ENCODE data around the gene ZNF287.

The ZNF287 gene

GRCh38 chr17:16517477-16517876 lies 51.5 kb downstream of the ZNF287 start:
- H3K9ac ChIP-seq (ENCODE audit: low read depth in 1 of 2, low read length in 2 of 2), result no peak overlapping the region
- no peaks in the 10 kb centered on the region for H3K9me3 ChIP-seq (ENCODE audit: control insufficient read depth in 2 of 2, low read length in 2 of 2)
- H3K4me3 ChIP-seq (ENCODE audit: low read length in 2 of 2), result no peak overlapping the region
- H3K27me3 ChIP-seq (ENCODE audit: control insufficient read depth in 2 of 2, insufficient read depth in 2 of 2, low read length in 2 of 2), result no peaks in the 10 kb centered on the region
- no peak overlapping the region for H3K27ac ChIP-seq (ENCODE audit: low read depth in 2 of 2, low read length in 2 of 2)
- H3K4me1 ChIP-seq (ENCODE audit: control insufficient read depth in 2 of 2, insufficient read depth in 2 of 2, low read length in 2 of 2), result peaks cover 4% of the 10 kb centered on the region in 2 donors
- no peaks in the 10 kb centered on the region for H3K36me3 ChIP-seq (ENCODE audit: control insufficient read depth in 2 of 2, insufficient read depth in 2 of 2, low read length in 2 of 2)

GRCh38 chr17:16516594-16517051 lies 52.4 kb downstream of the ZNF287 start:
- Histone ChIP-seq H3K27me3 (ENCODE audit: control insufficient read depth in 2 of 2, insufficient read depth in 2 of 2, low read length in 2 of 2) (no peaks in the 10 kb centered on the region), H3K36me3 (ENCODE audit: control insufficient read depth in 2 of 2, insufficient read depth in 2 of 2, low read length in 2 of 2) (no peaks in the 10 kb centered on the region), H3K27ac (ENCODE audit: low read depth in 2 of 2, low read length in 2 of 2) (no peak overlapping the region), H3K9ac (ENCODE audit: low read depth in 1 of 2, low read length in 2 of 2) (no peak overlapping the region), H3K9me3 (ENCODE audit: control insufficient read depth in 2 of 2, low read length in 2 of 2) (no peaks in the 10 kb centered on the region), H3K4me3 (ENCODE audit: low read length in 2 of 2) (no peak overlapping the region), H3K4me1 (ENCODE audit: control insufficient read depth in 2 of 2, insufficient read depth in 2 of 2, low read length in 2 of 2) (peaks cover 4% of the 10 kb centered on the region in 2 donors)

- Histone ChIP-seq H3K4me3 (ENCODE audit: low read length in 2 of 2) (no peak overlapping the region), H3K36me3 (ENCODE audit: control insufficient read depth in 2 of 2, insufficient read depth in 2 of 2, low read length in 2 of 2) (no peaks in the 10 kb centered on the region), H3K4me1 (ENCODE audit: control insufficient read depth in 2 of 2, insufficient read depth in 2 of 2, low read length in 2 of 2) (peaks cover 2 to 3% of the 10 kb centered on the region in 2 donors), H3K9ac (ENCODE audit: low read depth in 1 of 2, low read length in 2 of 2) (no peak overlapping the region), H3K9me3 (ENCODE audit: control insufficient read depth in 2 of 2, low read length in 2 of 2) (no peaks in the 10 kb centered on the region), H3K27me3 (ENCODE audit: control insufficient read depth in 2 of 2, insufficient read depth in 2 of 2, low read length in 2 of 2) (no peaks in the 10 kb centered on the region), H3K27ac (ENCODE audit: low read depth in 2 of 2, low read length in 2 of 2) (no peak overlapping the region)
These were observed 53.1 kb downstream of the ZNF287 start for GRCh38 chr17:16515933-16516332.

GRCh38 chr17:16513873-16514272 lies 55.1 kb downstream of the ZNF287 start:
- Histone ChIP-seq H3K4me1 (ENCODE audit: control insufficient read depth in 2 of 2, insufficient read depth in 2 of 2, low read length in 2 of 2) (no peaks in the 10 kb centered on the region), H3K27me3 (ENCODE audit: control insufficient read depth in 2 of 2, insufficient read depth in 2 of 2, low read length in 2 of 2) (no peaks in the 10 kb centered on the region), H3K9ac (ENCODE audit: low read depth in 1 of 2, low read length in 2 of 2) (no peak overlapping the region), H3K9me3 (ENCODE audit: control insufficient read depth in 2 of 2, low read length in 2 of 2) (no peaks in the 10 kb centered on the region), H3K4me3 (ENCODE audit: low read length in 2 of 2) (no peak overlapping the region), H3K36me3 (ENCODE audit: control insufficient read depth in 2 of 2, insufficient read depth in 2 of 2, low read length in 2 of 2) (no peaks in the 10 kb centered on the region), H3K27ac (ENCODE audit: low read depth in 2 of 2, low read length in 2 of 2) (no peak overlapping the region)

- Histone ChIP-seq H3K36me3 (ENCODE audit: control insufficient read depth in 2 of 2, insufficient read depth in 2 of 2, low read length in 2 of 2) (no peaks in the 10 kb centered on the region), H3K27ac (ENCODE audit: low read depth in 2 of 2, low read length in 2 of 2) (no peak overlapping the region), H3K9ac (ENCODE audit: low read depth in 1 of 2, low read length in 2 of 2) (no peak overlapping the region)
These were observed 57.0 kb downstream of the ZNF287 start for GRCh38 chr17:16512011-16512410.

GRCh38 chr17:16511593-16511992 lies 57.4 kb downstream of the ZNF287 start:
- Histone ChIP-seq H3K4me1 (ENCODE audit: control insufficient read depth in 2 of 2, insufficient read depth in 2 of 2, low read length in 2 of 2) (peaks cover 9 to 13% of the 10 kb centered on the region in 2 donors), H3K9me3 (ENCODE audit: control insufficient read depth in 2 of 2, low read length in 2 of 2) (no peaks in the 10 kb centered on the region), H3K9ac (ENCODE audit: low read depth in 1 of 2, low read length in 2 of 2) (no peak overlapping the region), H3K36me3 (ENCODE audit: control insufficient read depth in 2 of 2, insufficient read depth in 2 of 2, low read length in 2 of 2) (no peaks in the 10 kb centered on the region), H3K27me3 (ENCODE audit: control insufficient read depth in 2 of 2, insufficient read depth in 2 of 2, low read length in 2 of 2) (no peaks in the 10 kb centered on the region), H3K4me3 (ENCODE audit: low read length in 2 of 2) (no peak overlapping the region), H3K27ac (ENCODE audit: low read depth in 2 of 2, low read length in 2 of 2) (no peak overlapping the region)

More at GRCh38 chr17:16512011-16512410, 57.0 kb downstream of the ZNF287 start:
- Histone ChIP-seq H3K9me3 (ENCODE audit: control insufficient read depth in 2 of 2, low read length in 2 of 2) (no peaks in the 10 kb centered on the region), H3K4me3 (ENCODE audit: low read length in 2 of 2) (no peak overlapping the region), H3K27me3 (ENCODE audit: control insufficient read depth in 2 of 2, insufficient read depth in 2 of 2, low read length in 2 of 2) (no peaks in the 10 kb centered on the region), H3K4me1 (ENCODE audit: control insufficient read depth in 2 of 2, insufficient read depth in 2 of 2, low read length in 2 of 2) (peaks cover 9 to 13% of the 10 kb centered on the region in 2 donors)

- Histone ChIP-seq H3K36me3 (ENCODE audit: control insufficient read depth in 2 of 2, insufficient read depth in 2 of 2, low read length in 2 of 2) (no peaks in the 10 kb centered on the region), H3K4me1 (ENCODE audit: control insufficient read depth in 2 of 2, insufficient read depth in 2 of 2, low read length in 2 of 2) (peaks cover 12 to 24% of the 10 kb centered on the region in 2 donors), H3K27ac (ENCODE audit: low read depth in 2 of 2, low read length in 2 of 2) (peak overlapping the region; percentile 89), H3K9me3 (ENCODE audit: control insufficient read depth in 2 of 2, low read length in 2 of 2) (no peaks in the 10 kb centered on the region), H3K4me3 (ENCODE audit: low read length in 2 of 2) (no peak overlapping the region), H3K27me3 (ENCODE audit: control insufficient read depth in 2 of 2, insufficient read depth in 2 of 2, low read length in 2 of 2) (no peaks in the 10 kb centered on the region), H3K9ac (ENCODE audit: low read depth in 1 of 2, low read length in 2 of 2) (peak overlapping the region in 1 of 2 donors; percentile 61)
These were observed 61.0 kb downstream of the ZNF287 start for GRCh38 chr17:16507918-16508533.

- H3K9me3 ChIP-seq (ENCODE audit: control insufficient read depth in 2 of 2, low read length in 2 of 2), result no peaks in the 10 kb centered on the region
- H3K27me3 ChIP-seq (ENCODE audit: control insufficient read depth in 2 of 2, insufficient read depth in 2 of 2, low read length in 2 of 2), result no peaks in the 10 kb centered on the region
- H3K36me3 ChIP-seq (ENCODE audit: control insufficient read depth in 2 of 2, insufficient read depth in 2 of 2, low read length in 2 of 2), result no peaks in the 10 kb centered on the region
- H3K27ac ChIP-seq (ENCODE audit: low read depth in 2 of 2, low read length in 2 of 2), result no peak overlapping the region
- H3K4me1 ChIP-seq (ENCODE audit: control insufficient read depth in 2 of 2, insufficient read depth in 2 of 2, low read length in 2 of 2), result peaks cover 12 to 24% of the 10 kb centered on the region in 2 donors
- H3K4me3 ChIP-seq (ENCODE audit: low read length in 2 of 2), result no peak overlapping the region
- H3K9ac ChIP-seq (ENCODE audit: low read depth in 1 of 2, low read length in 2 of 2), result no peak overlapping the region
These were observed 62.8 kb downstream of the ZNF287 start for GRCh38 chr17:16506188-16506587.

- Histone ChIP-seq H3K4me1 (ENCODE audit: control insufficient read depth in 2 of 2, insufficient read depth in 2 of 2, low read length in 2 of 2) (peaks cover 12 to 24% of the 10 kb centered on the region in 2 donors), H3K9ac (ENCODE audit: low read depth in 1 of 2, low read length in 2 of 2) (no peak overlapping the region), H3K9me3 (ENCODE audit: control insufficient read depth in 2 of 2, low read length in 2 of 2) (no peaks in the 10 kb centered on the region), H3K27me3 (ENCODE audit: control insufficient read depth in 2 of 2, insufficient read depth in 2 of 2, low read length in 2 of 2) (no peaks in the 10 kb centered on the region), H3K4me3 (ENCODE audit: low read length in 2 of 2) (no peak overlapping the region), H3K27ac (ENCODE audit: low read depth in 2 of 2, low read length in 2 of 2) (peak overlapping the region; percentile 36 to 59), H3K36me3 (ENCODE audit: control insufficient read depth in 2 of 2, insufficient read depth in 2 of 2, low read length in 2 of 2) (no peaks in the 10 kb centered on the region)
These were observed 64.0 kb downstream of the ZNF287 start for GRCh38 chr17:16504984-16505383.
